NCI-H82 treated with DMSO at 0.1 percent for 48 hours (cell line): ENCODE data around the gene RPS6KA2.

ENCODE experiments used
- DNase-seq: peaks from one replicate; lab custom pipeline; 2025; ENCODE audit not compliant: unreplicated experiment; lab: John Stamatoyannopoulos, UW

RPS6KA2 gene

GRCh38 chr6:166473886-166474571, 153.0 kb downstream of the RPS6KA2 start:
- no peak for DNase-seq

- no peak for DNase-seq
Observed at GRCh38 chr6:166472636-166473035, 154.4 kb downstream of the RPS6KA2 start.

DNA sequence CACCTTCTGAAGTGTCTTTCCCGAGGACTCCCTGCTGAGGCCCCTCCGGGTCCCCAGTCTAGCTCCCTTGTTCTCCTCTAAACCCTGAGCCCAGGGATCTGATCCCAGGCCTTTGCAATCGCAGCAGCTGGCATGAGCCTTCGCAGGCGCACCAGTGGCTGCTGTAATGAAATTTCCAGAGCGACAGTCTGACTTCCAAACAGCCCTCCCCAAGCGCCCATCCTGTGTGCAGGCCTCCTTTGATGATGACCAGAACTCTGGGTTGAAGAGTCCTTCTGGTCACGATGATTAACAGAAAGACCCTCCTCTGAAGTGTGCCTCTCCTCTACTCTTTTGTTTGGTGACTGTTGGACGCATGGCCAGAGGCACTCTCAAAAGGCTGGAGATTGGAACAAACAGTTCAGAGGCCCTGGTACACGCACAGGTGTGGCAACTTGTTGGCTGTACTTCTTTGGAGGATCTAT, 155.2 kb downstream of the RPS6KA2 start:
- no peak for DNase-seq

GRCh38 chr6:166470863-166471410, 156.1 kb downstream of the RPS6KA2 start:
- no peak for DNase-seq

- no peak for DNase-seq
Observed at GRCh38 chr6:166470029-166470862, 156.8 kb downstream of the RPS6KA2 start.

- no peak for DNase-seq
Observed at GRCh38 chr6:166469426-166469961, 157.6 kb downstream of the RPS6KA2 start.

- no peak for DNase-seq
Observed at GRCh38 chr6:166467436-166468000, 159.5 kb downstream of the RPS6KA2 start.

DNA sequence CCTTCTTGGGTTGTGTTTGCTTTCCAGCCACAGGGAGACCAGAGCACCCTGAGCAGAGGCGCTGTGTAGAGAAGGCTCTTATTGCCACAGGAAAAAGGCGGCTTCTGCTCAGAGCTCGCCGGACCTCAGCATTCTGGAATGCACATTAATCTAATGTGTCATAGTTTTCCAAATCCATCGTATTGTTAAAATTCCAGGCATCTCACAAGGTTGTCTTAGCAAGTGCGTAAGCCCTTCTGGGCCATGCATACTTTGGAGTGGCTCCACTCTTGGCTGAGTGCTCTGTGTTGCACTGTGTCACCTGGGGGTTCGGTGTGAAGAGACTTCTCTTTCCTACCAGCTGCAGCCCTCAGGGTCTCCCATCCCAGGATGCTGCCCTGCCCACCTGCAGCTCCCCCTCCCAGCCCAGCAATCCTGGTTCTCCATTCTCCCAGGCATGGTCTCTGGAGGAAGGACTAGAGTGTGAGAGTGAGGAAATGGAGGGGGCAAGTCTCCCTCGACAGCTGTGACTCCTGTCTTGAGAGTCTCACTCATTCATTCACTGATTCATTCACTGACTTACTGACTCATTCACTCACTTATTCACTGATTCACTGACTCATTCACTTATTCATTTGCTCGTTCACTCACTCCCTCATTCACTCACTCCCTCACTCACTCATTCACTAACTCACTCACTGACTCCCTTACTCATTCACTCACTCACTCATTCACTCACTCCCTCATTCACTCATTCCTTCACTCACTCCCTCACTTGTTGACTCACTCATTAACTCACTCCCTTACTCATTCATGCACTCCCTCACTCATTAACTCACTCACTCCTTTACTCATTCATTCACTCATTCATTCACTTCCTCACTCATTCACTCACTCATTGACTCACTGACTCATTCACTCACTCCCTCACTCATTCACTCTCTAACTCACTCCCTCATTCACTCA, 160.6 kb downstream of the RPS6KA2 start:
- no peak for DNase-seq

DNA sequence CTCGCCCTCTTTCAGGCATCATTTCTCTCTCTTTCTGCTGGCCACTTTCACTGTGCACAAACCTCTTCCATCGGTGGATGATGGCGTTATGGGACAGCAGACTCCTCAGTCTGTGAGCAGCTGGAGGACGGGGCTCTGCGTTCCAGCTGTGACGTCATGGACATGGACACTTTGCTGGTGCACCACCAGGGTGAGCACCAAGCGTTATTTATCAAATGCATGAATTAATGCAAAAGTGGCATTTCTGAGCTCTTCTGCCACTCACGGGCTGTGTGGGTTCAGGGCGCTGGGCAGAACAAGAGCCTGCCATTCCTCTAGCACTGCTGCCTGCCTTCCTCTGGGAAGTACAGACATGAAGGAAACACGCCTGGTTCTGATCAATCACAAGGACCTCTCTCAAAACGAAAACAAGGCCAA, 161.4 kb downstream of the RPS6KA2 start:
- DNase-seq, result no peak

- DNase-seq, result no peak
Observed at GRCh38 chr6:166465003-166465399, 162.1 kb downstream of the RPS6KA2 start.

DNA sequence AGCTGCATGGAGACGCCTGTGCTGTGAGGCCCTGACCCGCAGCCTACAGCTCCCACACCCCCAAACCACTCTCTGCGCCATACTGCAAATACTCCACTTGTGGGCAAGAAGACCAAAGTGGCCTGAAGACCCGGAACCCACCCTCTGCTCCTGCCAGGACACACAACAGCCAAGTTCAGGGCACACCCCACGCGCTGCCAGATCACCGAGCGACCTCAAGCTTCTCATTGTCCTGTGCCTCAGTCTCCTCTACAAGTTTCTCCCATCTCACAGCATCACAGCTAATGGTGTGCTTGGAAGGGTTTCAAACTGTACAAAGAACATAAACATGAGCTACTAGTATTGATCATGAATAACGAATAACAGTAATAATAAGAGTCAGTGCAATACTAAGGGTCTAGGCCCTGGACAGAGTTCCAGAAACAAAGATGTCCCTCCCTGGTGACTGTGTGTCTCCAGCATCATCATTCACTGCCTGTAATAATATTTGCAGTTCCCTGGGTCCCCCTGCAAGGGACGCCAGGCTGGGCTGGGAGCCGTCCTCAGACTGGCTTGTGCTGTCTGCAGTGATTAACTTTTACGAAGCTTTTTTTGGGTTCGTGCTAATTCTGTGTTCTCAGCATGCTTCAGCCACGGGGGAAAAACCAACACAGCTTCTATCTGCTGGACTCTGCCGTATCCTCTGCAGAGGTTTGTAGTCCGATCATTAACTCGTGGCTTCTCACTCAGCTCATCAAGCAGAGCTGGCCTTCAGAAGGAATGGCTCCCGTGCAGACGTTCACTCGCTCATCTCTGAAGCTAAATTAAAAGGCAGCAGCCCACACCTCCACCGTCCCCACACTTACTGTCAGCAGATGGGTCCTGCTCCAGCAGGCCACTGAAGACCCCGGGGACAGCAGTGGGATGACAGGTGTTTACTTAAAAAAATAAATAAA, 162.7 kb downstream of the RPS6KA2 start:
- no peak for DNase-seq

DNA sequence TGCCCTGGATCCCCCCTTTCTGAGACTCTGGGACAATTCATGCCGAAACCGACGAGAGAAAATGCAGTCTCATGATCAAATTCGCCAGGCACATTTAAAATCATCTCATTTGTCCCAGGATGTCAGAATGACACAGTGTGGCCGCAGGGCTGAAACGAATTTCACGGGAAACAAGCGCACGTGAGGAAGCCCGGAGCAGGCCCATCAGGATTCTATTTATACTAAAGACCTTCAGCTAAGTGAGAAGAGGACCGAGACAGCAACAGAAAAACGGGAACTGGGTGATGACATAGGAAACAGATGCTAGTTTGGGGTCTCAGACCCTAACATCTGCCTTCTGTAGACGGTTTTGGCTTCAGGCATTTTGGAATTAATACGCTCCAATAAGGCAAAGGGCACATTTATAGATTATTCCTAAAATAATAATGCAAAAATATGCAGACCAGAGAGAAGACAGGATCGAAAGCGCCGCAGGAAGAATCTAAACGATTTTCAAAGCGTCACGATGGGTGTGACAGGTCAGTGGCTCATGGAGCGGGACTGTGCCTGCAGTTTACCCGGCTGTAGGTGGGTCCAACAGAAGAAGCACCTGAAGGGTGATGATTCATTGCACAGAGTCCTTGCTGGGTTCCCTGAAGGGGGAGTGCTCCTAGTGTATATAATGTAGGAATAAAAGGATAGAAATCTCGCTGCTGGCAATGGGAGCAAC, 163.5 kb downstream of the RPS6KA2 start:
- DNase-seq, result no peak

- no peak for DNase-seq
Observed at GRCh38 chr6:166462461-166463135, 164.5 kb downstream of the RPS6KA2 start.

DNA sequence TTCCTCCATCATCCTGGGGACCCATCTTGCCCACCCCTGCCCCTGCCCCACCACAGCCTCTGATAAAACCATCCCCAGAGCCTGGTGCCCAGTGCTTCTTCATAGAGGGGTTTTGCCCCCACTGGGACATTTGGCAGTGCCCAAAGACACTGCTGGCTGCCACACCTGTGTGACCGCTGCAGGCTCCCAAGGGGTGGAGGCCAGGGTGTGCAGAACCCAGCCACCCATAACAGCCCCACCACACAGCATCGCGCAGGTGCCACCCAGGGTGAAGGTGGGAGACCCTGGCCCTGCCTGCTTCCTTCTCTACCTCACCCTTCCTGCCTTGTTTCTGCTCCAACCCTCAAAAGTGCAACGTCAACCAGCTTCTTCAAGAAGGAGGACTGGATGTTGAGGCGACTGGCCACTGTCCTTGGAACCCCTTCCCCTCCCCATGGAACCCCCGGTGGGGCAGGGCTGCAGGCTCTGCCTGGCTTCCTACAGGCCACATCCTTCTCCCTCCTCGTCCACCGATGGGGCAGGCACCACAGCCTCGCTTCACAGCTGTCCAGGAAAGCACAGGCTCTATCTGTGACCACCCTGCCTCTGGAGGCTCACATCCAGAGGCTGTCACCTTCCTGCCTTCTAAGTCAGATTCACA, 165.1 kb downstream of the RPS6KA2 start:
- DNase-seq, result no peak

DNA sequence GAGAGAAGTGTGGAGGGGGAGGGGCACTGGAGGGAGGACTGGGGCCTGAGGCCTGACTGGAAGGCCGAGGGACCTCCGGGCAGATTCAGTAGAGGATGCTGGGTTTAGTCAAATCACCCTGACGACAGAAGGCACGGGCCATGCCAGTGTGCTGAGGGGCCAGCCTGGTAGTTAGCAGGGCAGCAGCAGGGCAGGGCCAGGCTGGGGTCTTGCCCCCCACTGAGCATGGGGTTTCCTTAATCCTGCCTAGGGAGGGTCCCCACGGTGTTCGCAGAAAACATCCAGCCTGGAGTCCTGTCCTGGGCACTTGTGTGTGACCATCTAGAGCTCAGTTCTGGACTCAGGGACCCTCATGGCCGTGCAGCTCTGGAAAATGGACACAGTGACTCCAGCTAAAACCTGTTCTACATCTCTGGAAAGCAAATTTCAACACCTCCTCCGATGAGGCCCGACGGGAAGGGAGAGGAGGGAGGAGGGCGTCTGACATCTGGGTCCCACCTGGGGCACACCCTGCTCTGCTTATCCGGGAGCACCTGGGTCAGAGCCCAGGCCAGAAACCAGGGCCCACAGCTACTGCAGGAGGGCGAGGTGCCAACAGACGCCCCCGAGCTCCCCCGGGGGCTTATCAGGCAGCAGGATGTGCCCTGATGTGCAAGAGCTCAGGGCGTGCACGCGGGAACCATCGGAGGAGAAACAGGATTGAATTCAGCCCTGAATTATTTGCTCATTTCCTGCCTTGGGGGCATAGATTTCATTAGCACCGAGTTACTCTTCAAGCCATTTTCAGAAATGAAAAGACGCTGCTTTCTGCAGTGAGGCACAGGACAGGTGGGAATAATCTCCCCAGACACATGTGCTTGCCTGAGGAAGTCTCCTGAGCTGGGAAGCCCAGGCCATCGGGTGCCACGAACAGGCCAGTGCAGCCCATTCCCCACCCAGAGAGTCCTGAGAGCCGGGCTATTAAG, 166.3 kb downstream of the RPS6KA2 start:
- no peak for DNase-seq

DNA sequence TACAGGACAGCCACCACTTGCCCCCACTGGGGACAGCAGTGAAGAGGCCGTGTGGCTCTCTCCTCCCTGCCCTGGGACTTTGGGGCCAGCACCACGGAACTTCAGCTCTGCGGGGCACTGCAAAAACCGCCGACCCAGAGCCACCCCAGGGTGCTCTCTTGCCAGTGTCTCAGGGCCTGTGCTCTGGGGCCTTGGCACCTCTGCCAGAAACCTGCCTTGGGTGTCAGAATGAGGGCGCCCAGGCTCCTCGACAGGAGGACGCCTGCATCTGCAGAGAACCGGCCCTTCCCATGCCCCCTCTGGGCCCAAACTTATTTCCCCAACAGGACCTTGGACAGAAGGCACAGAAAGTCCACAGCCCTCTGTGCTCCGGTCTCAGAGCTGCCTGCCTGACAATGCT, 167.1 kb downstream of the RPS6KA2 start:
- DNase-seq, result no peak
